ENCODE data around the gene SAMD11.
"Not testable (repeated sequence)": the region's sequence is repeated elsewhere in the genome, so short reads cannot be mapped to it uniquely, and the experiment has no call there.

Gene SAMD11

GRCh38 chr1:982765-983436 is 59.2 kb downstream of the SAMD11 start:
- no peaks in the 10 kb centered on the region for H3K36me3 ChIP-seq (ENCODE audit: control insufficient read depth in 2 of 2, insufficient read depth in 2 of 2, low read length in 2 of 2)
- peaks cover 2 to 11% of the 10 kb centered on the region in 2 donors for H3K27me3 ChIP-seq (ENCODE audit: control insufficient read depth in 1 of 2, insufficient read depth in 2 of 2, low read length in 2 of 2)
- no peaks in the 10 kb centered on the region for H3K9me3 ChIP-seq (ENCODE audit: control insufficient read depth in 2 of 2, low read length in 2 of 2)
- no peaks in the 10 kb centered on the region for H3K4me1 ChIP-seq (ENCODE audit: control insufficient read depth, insufficient read depth, low read length)
- H3K27ac ChIP-seq (ENCODE audit: low read length): no peak overlapping the region
- H3K4me3 ChIP-seq (ENCODE audit: low read length in 2 of 2): no peak overlapping the region
- H3K9ac ChIP-seq (ENCODE audit: low read length in 2 of 2): no peak overlapping the region

GRCh38 chr1:983798-984475 is 60.2 kb downstream of the SAMD11 start:
- Histone ChIP-seq H3K4me1 (ENCODE audit: control insufficient read depth, insufficient read depth, low read length) (no peaks in the 10 kb centered on the region), H3K9ac (ENCODE audit: low read length in 2 of 2) (no peak overlapping the region), H3K4me3 (ENCODE audit: low read length in 2 of 2) (no peak overlapping the region), H3K9me3 (ENCODE audit: control insufficient read depth in 2 of 2, low read length in 2 of 2) (no peaks in the 10 kb centered on the region), H3K27me3 (ENCODE audit: control insufficient read depth in 1 of 2, insufficient read depth in 2 of 2, low read length in 2 of 2) (peaks cover 2 to 7% of the 10 kb centered on the region in 2 donors), H3K36me3 (ENCODE audit: control insufficient read depth in 2 of 2, insufficient read depth in 2 of 2, low read length in 2 of 2) (no peaks in the 10 kb centered on the region), H3K27ac (ENCODE audit: low read length) (no peak overlapping the region)

DNA sequence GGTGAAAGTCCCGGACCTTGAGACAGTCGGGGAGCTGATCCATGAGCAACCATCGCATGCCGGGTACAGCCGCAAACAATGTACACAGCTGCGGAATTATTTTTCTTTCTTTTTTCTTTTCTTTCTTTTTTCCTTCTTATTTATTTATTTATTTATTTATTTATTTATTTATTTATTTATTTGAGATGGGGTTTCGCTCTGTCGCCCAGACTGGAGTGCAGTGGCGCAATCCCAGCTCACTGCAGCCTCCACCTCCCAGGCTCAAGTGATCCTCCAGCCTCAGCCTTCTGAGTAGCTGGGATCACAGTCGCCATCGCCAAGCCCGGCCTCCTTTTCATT is 60.7 kb downstream of the SAMD11 start:
- H3K9ac ChIP-seq (ENCODE audit: low read length in 2 of 2): no peak overlapping the region
- peaks cover 2 to 7% of the 10 kb centered on the region in 2 donors for H3K27me3 ChIP-seq (ENCODE audit: control insufficient read depth in 1 of 2, insufficient read depth in 2 of 2, low read length in 2 of 2)
- H3K4me1 ChIP-seq (ENCODE audit: control insufficient read depth, insufficient read depth, low read length): no peaks in the 10 kb centered on the region
- H3K4me3 ChIP-seq (ENCODE audit: low read length in 2 of 2): no peak overlapping the region
- H3K27ac ChIP-seq (ENCODE audit: low read length): no peak overlapping the region
- no peaks in the 10 kb centered on the region for H3K9me3 ChIP-seq (ENCODE audit: control insufficient read depth in 2 of 2, low read length in 2 of 2)
- no peaks in the 10 kb centered on the region for H3K36me3 ChIP-seq (ENCODE audit: control insufficient read depth in 2 of 2, insufficient read depth in 2 of 2, low read length in 2 of 2)

GRCh38 chr1:985126-985525 is 61.4 kb downstream of the SAMD11 start:
- no peak overlapping the region for H3K9ac ChIP-seq (ENCODE audit: low read length in 2 of 2)
- no peak overlapping the region for H3K27ac ChIP-seq (ENCODE audit: low read length)
- H3K9me3 ChIP-seq (ENCODE audit: control insufficient read depth in 2 of 2, low read length in 2 of 2): no peaks in the 10 kb centered on the region
- peaks cover 2 to 7% of the 10 kb centered on the region in 2 donors for H3K27me3 ChIP-seq (ENCODE audit: control insufficient read depth in 1 of 2, insufficient read depth in 2 of 2, low read length in 2 of 2)
- H3K4me3 ChIP-seq (ENCODE audit: low read length in 2 of 2): no peak overlapping the region
- no peaks in the 10 kb centered on the region for H3K36me3 ChIP-seq (ENCODE audit: control insufficient read depth in 2 of 2, insufficient read depth in 2 of 2, low read length in 2 of 2)
- no peaks in the 10 kb centered on the region for H3K4me1 ChIP-seq (ENCODE audit: control insufficient read depth, insufficient read depth, low read length)

- H3K9me3 ChIP-seq (ENCODE audit: control insufficient read depth in 2 of 2, low read length in 2 of 2); H3K9ac ChIP-seq (ENCODE audit: low read length in 2 of 2); H3K36me3 ChIP-seq (ENCODE audit: control insufficient read depth in 2 of 2, insufficient read depth in 2 of 2, low read length in 2 of 2); H3K27me3 ChIP-seq (ENCODE audit: control insufficient read depth in 1 of 2, insufficient read depth in 2 of 2, low read length in 2 of 2); H3K4me3 ChIP-seq (ENCODE audit: low read length in 2 of 2); H3K27ac ChIP-seq (ENCODE audit: low read length); H3K4me1 ChIP-seq (ENCODE audit: control insufficient read depth, insufficient read depth, low read length): not testable (repeated sequence)
These were observed 64.3 kb downstream of the SAMD11 start for GRCh38 chr1:988061-988460.

DNA sequence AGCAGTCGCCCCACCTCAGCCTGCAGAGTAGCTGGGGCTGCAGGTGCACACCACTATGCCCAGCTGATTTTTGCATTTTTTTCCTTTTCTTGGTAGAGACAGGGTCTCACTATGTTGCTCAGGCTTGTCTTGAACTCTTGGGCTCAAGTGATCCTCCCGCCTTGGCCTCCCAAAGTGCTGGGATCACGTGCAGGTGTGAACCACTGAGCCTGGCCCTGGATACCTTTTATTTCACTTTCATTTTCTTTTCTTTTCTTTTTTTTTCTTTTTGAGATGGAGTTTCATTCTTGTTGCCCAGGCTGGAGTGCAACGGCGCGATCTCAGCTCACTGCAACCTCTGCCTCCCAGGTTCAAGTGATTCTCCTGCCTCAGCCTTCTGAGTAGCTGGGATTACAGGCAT is 67.6 kb downstream of the SAMD11 start:
- H3K4me1 ChIP-seq (ENCODE audit: control insufficient read depth, insufficient read depth, low read length); H3K27me3 ChIP-seq (ENCODE audit: control insufficient read depth in 1 of 2, insufficient read depth in 2 of 2, low read length in 2 of 2); H3K9me3 ChIP-seq (ENCODE audit: control insufficient read depth in 2 of 2, low read length in 2 of 2); H3K9ac ChIP-seq (ENCODE audit: low read length in 2 of 2); H3K4me3 ChIP-seq (ENCODE audit: low read length in 2 of 2); H3K36me3 ChIP-seq (ENCODE audit: control insufficient read depth in 2 of 2, insufficient read depth in 2 of 2, low read length in 2 of 2); H3K27ac ChIP-seq (ENCODE audit: low read length): not testable (repeated sequence)

DNA sequence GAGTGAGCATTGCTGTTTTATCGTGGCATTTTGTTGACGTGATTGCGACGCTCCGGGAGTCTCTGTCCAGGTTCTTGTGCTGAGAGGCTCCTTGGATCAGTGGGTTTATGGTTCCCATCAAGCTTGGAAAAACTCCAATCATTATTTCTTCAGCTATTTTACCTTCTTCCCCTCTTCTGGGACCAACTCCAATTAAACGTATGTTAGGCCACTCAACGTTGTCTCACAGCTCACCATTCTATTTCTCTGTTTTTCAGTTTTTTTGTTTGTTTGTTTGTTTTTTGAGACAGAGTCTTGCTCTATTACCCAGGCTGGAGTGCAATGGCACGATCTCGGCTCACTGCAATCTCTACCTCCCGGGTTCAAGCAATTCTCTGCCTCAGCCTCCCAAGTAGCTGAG is 68.2 kb downstream of the SAMD11 start:
- Histone ChIP-seq H3K9me3 (ENCODE audit: control insufficient read depth in 2 of 2, low read length in 2 of 2) (peaks cover 0 to 5% of the 10 kb centered on the region in 2 donors), H3K4me1 (ENCODE audit: control insufficient read depth, insufficient read depth, low read length) (no peaks in the 10 kb centered on the region), H3K36me3 (ENCODE audit: control insufficient read depth in 2 of 2, insufficient read depth in 2 of 2, low read length in 2 of 2) (no peaks in the 10 kb centered on the region), H3K27me3 (ENCODE audit: control insufficient read depth in 1 of 2, insufficient read depth in 2 of 2, low read length in 2 of 2) (no peaks in the 10 kb centered on the region), H3K9ac (ENCODE audit: low read length in 2 of 2) (no peak overlapping the region), H3K4me3 (ENCODE audit: low read length in 2 of 2) (no peak overlapping the region), H3K27ac (ENCODE audit: low read length) (no peak overlapping the region)

GRCh38 chr1:992362-992761 is 68.6 kb downstream of the SAMD11 start:
- H3K9me3 ChIP-seq (ENCODE audit: control insufficient read depth in 2 of 2, low read length in 2 of 2): peaks cover 0 to 5% of the 10 kb centered on the region in 2 donors
- no peak overlapping the region for H3K27ac ChIP-seq (ENCODE audit: low read length)
- H3K4me3 ChIP-seq (ENCODE audit: low read length in 2 of 2): no peak overlapping the region
- no peaks in the 10 kb centered on the region for H3K27me3 ChIP-seq (ENCODE audit: control insufficient read depth in 1 of 2, insufficient read depth in 2 of 2, low read length in 2 of 2)
- no peaks in the 10 kb centered on the region for H3K36me3 ChIP-seq (ENCODE audit: control insufficient read depth in 2 of 2, insufficient read depth in 2 of 2, low read length in 2 of 2)
- peaks cover 3% of the 10 kb centered on the region for H3K4me1 ChIP-seq (ENCODE audit: control insufficient read depth, insufficient read depth, low read length)
- no peak overlapping the region for H3K9ac ChIP-seq (ENCODE audit: low read length in 2 of 2)

DNA sequence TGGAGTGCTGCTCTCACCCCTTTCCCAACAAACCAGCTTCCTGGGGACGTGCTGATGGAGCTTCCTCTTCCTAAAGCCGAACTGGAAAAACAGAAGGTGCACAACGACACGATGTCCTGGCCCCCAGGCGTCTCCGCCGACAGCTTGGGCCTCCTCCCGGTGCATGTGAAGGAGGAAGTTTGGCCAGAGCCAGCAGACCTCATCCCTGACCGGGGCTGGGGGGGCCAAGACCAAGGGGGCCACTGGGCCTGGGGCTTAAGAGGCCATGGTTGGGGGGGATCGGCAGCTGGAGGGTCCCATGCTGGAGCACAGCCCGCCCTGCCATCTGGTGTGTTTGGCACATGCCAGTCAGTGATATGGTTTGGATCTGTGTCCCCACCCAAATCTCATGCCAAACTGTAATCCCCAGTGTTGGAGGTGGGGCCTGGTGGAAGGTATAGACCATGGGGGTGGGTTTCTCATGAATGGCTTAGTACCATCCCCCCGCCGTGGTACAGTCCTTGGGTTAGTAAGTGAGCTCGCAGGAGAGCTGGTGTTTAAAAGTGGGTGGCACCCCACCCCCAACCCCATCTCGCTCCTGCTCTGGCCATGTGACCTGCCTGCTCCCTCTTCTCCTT is 69.8 kb downstream of the SAMD11 start:
- Histone ChIP-seq H3K4me3 (ENCODE audit: low read length in 2 of 2) (no peak overlapping the region), H3K27ac (ENCODE audit: low read length) (no peak overlapping the region), H3K9me3 (ENCODE audit: control insufficient read depth in 2 of 2, low read length in 2 of 2) (peaks cover 0 to 5% of the 10 kb centered on the region in 2 donors), H3K9ac (ENCODE audit: low read length in 2 of 2) (no peak overlapping the region), H3K36me3 (ENCODE audit: control insufficient read depth in 2 of 2, insufficient read depth in 2 of 2, low read length in 2 of 2) (no peaks in the 10 kb centered on the region), H3K4me1 (ENCODE audit: control insufficient read depth, insufficient read depth, low read length) (peaks cover 13% of the 10 kb centered on the region), H3K27me3 (ENCODE audit: control insufficient read depth in 1 of 2, insufficient read depth in 2 of 2, low read length in 2 of 2) (peaks cover 0 to 2% of the 10 kb centered on the region in 2 donors)

Measured in stomach smooth muscle (tissue), 2 donors.